ENCODE results near the gene PSMB4.

- no peak for TF ChIP-seq ZNF274 (IDR thresholded peaks at IDR 0.05; ENCODE audit: low read depth, low read length)
- TF ChIP-seq YY1 (IDR thresholded peaks at IDR 0.05; ENCODE audit: insufficient read depth, insufficient read length), result no peak
- no peak for TF ChIP-seq SUZ12 (IDR thresholded peaks at IDR 0.05; ENCODE audit: extremely low read depth, insufficient read depth, insufficient read length)
Measured at GRCh38 chr1:151408891-151409290, 9.5 kb downstream of the PSMB4 start.
